Measurements from ENCODE around the gene DPP4. TPM values are rescaled to one million over a fixed set of nuclear protein-coding genes. Genes with fewer than 3 reads are reported as not detected.
A peak's percentile ranks its signal among the peaks of the same experiment; 100 is the strongest.

The DPP4 gene
- total RNA-seq, 1 donor from 2014 or later: 86.7 TPM

- DNase-seq (ENCODE audit: low spot score): peak; percentile 83
Measured at GRCh38 chr2:162085090-162085891, 11.3 kb upstream of the DPP4 start.

- no peak for DNase-seq (ENCODE audit: low spot score)
Measured at GRCh38 chr2:162084536-162084935, 10.5 kb upstream of the DPP4 start.

- no peak for DNase-seq (ENCODE audit: low spot score)
Measured at GRCh38 chr2:162082681-162083080, 8.7 kb upstream of the DPP4 start.

- DNase-seq (ENCODE audit: low spot score): no peak
Measured at GRCh38 chr2:162082036-162082435, 8.0 kb upstream of the DPP4 start.

- no peak for DNase-seq (ENCODE audit: low spot score)
Measured at GRCh38 chr2:162079514-162079913, 5.5 kb upstream of the DPP4 start.

GRCh38 chr2:162075689-162076132 is 1.7 kb upstream of the DPP4 start:
- DNase-seq (ENCODE audit: low spot score): no peak

- no peak for DNase-seq (ENCODE audit: low spot score)
Measured at GRCh38 chr2:162074928-162075688, 1.1 kb upstream of the DPP4 start.

- DNase-seq (ENCODE audit: low spot score): no peak
Measured at GRCh38 chr2:162074632-162074895, 549 bp upstream of the DPP4 start.

- peak; percentile 54 for DNase-seq (ENCODE audit: low spot score)
Measured at GRCh38 chr2:162072976-162073887, 783 bp downstream of the DPP4 start.

GRCh38 chr2:162072181-162072702 is 1.8 kb downstream of the DPP4 start:
- DNase-seq (ENCODE audit: low spot score): peak; percentile 86

GRCh38 chr2:162071001-162071400 is 3.0 kb downstream of the DPP4 start:
- DNase-seq (ENCODE audit: low spot score): no peak

- no peak for DNase-seq (ENCODE audit: low spot score)
Measured at GRCh38 chr2:162070228-162070936, 3.6 kb downstream of the DPP4 start.

- no peak for DNase-seq (ENCODE audit: low spot score)
Measured at GRCh38 chr2:162069267-162069903, 4.6 kb downstream of the DPP4 start.

GRCh38 chr2:162067596-162067995 is 6.4 kb downstream of the DPP4 start:
- DNase-seq (ENCODE audit: low spot score): no peak

- no peak for DNase-seq (ENCODE audit: low spot score)
Measured at GRCh38 chr2:162065767-162066166, 8.2 kb downstream of the DPP4 start.

GRCh38 chr2:162063899-162064298 is 10.1 kb downstream of the DPP4 start:
- DNase-seq (ENCODE audit: low spot score): no peak

- no peak for DNase-seq (ENCODE audit: low spot score)
Measured at GRCh38 chr2:162063281-162063680, 10.7 kb downstream of the DPP4 start.

GRCh38 chr2:162062559-162062958 is 11.5 kb downstream of the DPP4 start:
- no peak for DNase-seq (ENCODE audit: low spot score)

- no peak for DNase-seq (ENCODE audit: low spot score)
Measured at GRCh38 chr2:162061021-162061420, 13.0 kb downstream of the DPP4 start.

- no peak for DNase-seq (ENCODE audit: low spot score)
Measured at GRCh38 chr2:162060532-162060931, 13.5 kb downstream of the DPP4 start.

Data from umbilical cord (tissue), 2 donors.